Bronchial epithelial cell (primary cell): ENCODE data around the gene DLG1. TPM values are rescaled to one million over a fixed set of nuclear protein-coding genes. Genes with fewer than 3 reads are reported as not detected.

Experiments used
- DNase-seq: peaks from one replicate; pipeline ENCODE4 v3.0.0-alpha.2; 2010; ENCODE audit warnings: low read depth
- FAIRE-seq: peaks from 2 replicates; lab custom pipeline; 2011; peaks lifted over from hg19 to GRCh38; lab: Jason Lieb, UNC
- H3K27me3 ChIP-seq: 2 replicates; pipeline ENCODE4 v1.5.1; 2011; ENCODE audit warnings: low read length; ENCODE audit not compliant: control insufficient read depth, insufficient read depth
- H3K36me3 ChIP-seq: 2 replicates; pipeline ENCODE4 v1.5.1; 2011; ENCODE audit warnings: low read length; ENCODE audit not compliant: control insufficient read depth, insufficient read depth
- H3K4me3 ChIP-seq: 2 replicates; pipeline ENCODE4 v1.5.1; 2011; ENCODE audit warnings: mild to moderate bottlenecking, low read depth, low read length, control low read depth
- CTCF ChIP-seq: IDR thresholded peaks from 2 replicates; pipeline ENCODE4 v1.5.1; 2011; ENCODE audit warnings: mild to moderate bottlenecking, moderate library complexity, low read length, control low read depth, inconsistent platforms; ENCODE audit not compliant: insufficient read depth, severe bottlenecking
- total RNA-seq: library from RNA; depleted of rRNA; stranded (reverse); fragments of >200 nt; gene quantifications from 2 replicates; pipeline ENCODE4 v1.2.1, GENCODE V29; 2014

The DLG1 gene
- total RNA-seq, 1 donor from 2014 or later, result 66.6 TPM

GRCh38 chr3:197312431-197312830 is 14.0 kb upstream of the DLG1 start:
- Histone ChIP-seq H3K27me3 (no peaks in the 10 kb centered on the region), H3K36me3 (no peaks in the 10 kb centered on the region), H3K4me3 (no peak overlapping the region)
- no peak for DNase-seq
- no peak for TF ChIP-seq CTCF
- FAIRE-seq, result no peak

- no peaks in the 10 kb centered on the region for H3K36me3 ChIP-seq
- DNase-seq, result no peak
- H3K27me3 ChIP-seq, result no peaks in the 10 kb centered on the region
- no peak overlapping the region for H3K4me3 ChIP-seq
- no peak for TF ChIP-seq CTCF
- FAIRE-seq, result no peak
These were observed 13.2 kb upstream of the DLG1 start for GRCh38 chr3:197311591-197311990.

GRCh38 chr3:197309528-197310361 is 11.3 kb upstream of the DLG1 start:
- Histone ChIP-seq H3K27me3 (no peaks in the 10 kb centered on the region), H3K36me3 (no peaks in the 10 kb centered on the region), H3K4me3 (no peak overlapping the region)
- no peak for FAIRE-seq
- peak; percentile 75 for DNase-seq
- TF ChIP-seq CTCF, result no peak

- H3K4me3 ChIP-seq, result no peak overlapping the region
- DNase-seq (peak; percentile 61), FAIRE-seq (no peak)
- H3K27me3 ChIP-seq, result no peaks in the 10 kb centered on the region
- no peak for TF ChIP-seq CTCF
- H3K36me3 ChIP-seq, result no peaks in the 10 kb centered on the region
These were observed 10.2 kb upstream of the DLG1 start for GRCh38 chr3:197308591-197308990.

- Histone ChIP-seq H3K36me3 (no peaks in the 10 kb centered on the region), H3K27me3 (no peaks in the 10 kb centered on the region), H3K4me3 (no peak overlapping the region)
- TF ChIP-seq CTCF, result no peak
- FAIRE-seq (no peak), DNase-seq (peak; percentile 95)
These were observed 8.1 kb upstream of the DLG1 start for GRCh38 chr3:197306374-197307086.
